Measurements from ENCODE around the gene H19. TPM values are rescaled to one million over a fixed set of nuclear protein-coding genes. Genes with fewer than 3 reads are reported as not detected.

The H19 gene
- total RNA-seq, result 20.0 and 53.6 TPM in 2 replicates

DNA sequence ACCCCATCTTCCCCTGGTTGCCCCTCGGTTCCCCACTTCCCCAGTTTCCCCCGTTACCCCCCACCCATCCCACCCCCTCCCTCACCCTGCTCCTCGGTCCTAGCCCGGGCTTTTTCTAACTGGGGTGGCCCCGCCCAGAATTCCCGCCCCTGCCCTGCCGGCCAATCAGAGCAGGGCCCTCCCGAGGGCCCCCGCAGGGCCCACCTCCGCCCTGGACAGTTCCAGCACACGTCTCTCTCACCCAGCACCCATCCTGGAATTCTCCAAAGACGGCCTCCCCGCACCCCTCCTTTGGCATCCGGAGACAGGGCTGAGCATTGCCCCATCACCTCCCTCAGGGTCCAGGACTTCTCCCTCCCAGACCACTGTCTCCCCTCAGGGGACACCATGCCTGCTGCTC, at the start of gene H19:
Gene H19 (minus strand): TSS at position 88 of the 400 bp plus-strand sequence.
- no peak for DNase-seq (ENCODE audit: low read depth in 2 of 2)

DNA sequence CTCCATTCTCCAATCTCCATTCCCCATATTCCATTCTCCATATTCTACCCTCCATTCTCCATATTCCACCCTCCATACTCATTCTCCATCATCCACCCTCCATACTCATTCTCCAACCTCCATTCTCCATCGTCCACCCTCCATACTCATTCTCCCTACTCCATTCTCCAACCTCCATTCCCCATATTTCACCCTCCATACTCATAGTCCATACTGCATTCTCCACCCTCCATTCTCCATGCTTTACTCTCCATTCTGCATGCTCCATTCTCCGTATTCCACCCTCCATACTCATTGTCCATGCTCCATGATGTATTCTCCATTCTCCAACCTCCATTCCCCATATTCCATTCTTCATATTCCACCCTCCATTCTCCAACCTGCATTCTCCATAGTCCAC, 44.3 kb upstream of the H19 start:
- DNase-seq (ENCODE audit: low read depth in 2 of 2), result no peak

DNA sequence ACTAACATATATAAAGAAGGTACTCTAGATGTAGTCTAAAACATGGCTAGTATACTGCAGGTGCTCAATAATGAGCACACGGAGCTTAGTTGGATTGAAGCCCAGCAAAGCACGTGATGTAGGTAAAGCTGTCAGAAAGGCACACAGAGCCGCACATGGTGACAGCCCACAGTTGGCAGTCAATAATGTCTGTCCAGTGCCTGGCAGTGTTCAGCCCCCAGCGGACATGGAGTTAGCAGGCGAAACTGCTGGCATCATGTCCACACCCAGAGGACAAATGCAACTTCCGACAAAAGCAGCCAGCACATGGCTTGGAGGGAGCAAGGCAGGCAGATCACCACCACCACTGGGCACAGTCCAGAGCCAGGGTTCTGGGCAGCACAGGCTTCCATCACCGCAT, 43.5 kb upstream of the H19 start:
- DNase-seq (ENCODE audit: low read depth in 2 of 2), result no peak

DNA sequence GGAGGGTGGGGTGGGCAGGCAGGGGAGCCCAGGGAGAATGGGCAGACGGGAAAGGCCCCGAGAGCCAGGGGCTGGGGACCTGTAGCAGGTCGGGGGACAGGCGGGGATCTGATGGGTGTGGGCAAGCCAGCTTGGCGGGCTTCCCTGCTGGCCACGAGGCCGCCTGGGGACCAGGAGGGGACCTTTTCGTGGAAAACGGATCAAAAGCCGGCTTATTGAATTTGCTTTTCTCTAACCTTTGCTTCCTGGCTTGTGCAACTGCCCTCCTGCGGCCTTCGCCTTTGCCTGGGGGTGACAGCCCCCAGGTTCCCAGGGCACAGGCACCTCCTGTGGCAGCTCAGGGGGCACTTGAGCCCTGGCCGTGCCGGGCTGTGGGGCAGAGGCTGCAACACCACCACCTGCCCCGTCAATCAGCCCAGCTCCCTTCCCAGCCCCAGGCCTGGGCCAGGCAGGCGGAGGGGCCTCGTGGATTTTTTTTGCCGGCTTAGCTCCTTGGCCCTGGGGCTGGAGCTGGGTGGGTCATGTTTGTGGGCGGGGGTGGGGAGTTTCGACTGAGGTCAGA, 41.6 kb upstream of the H19 start:
- DNase-seq (ENCODE audit: low read depth in 2 of 2), result no peak

DNA sequence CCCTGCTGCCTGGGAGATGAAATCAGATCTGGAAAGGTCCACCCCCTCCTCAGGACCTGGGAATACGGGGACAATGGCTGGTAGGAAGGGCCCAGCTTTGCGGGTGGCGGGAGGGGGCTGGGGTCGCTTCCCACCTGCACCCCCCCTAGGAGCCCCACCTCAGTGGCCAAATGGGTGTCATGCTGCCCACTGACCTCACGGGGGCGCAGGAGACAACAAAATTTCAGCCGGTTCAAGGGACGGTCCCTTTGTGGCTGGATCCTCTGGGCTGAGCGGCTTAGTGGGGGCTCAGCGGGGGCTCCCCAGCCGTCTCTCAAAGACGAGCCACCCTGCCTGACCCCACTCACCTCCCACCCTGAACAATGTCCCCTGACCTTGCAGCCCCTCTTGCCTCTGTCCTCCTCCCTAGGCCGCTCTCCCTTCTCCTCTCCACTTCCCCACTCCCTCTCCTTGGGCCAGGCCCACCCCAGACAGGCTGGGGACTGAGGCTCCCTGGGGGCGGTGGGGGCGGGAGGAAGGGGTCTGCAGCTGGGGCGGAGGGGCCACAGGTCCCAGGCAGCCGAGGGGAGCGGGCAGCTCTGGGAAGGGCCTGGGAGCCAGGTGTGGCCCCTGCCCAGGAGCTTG, 39.3 kb upstream of the H19 start:
- no peak for DNase-seq (ENCODE audit: low read depth in 2 of 2)

DNA sequence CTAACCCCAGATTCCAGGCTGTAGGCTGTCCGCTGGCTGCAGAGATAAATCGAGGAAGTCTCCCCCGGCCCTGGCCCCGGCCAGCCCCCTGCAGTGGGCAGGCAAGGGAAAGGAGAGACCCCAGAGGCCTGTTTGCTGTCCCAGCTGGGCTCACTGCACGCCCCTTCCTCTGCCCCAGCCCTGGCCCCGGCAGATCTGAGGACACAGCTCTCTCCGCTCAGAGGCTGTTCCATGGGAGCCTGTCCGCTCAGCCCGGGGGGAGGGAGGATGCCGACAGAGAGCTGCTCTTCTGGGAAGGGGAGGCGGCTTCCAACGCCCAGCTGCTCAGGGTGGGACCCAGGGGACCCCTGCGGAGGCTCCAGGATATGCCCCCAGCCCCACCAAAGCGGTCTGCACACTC, 37.7 kb upstream of the H19 start:
- DNase-seq (ENCODE audit: low read depth in 2 of 2), result no peak

DNA sequence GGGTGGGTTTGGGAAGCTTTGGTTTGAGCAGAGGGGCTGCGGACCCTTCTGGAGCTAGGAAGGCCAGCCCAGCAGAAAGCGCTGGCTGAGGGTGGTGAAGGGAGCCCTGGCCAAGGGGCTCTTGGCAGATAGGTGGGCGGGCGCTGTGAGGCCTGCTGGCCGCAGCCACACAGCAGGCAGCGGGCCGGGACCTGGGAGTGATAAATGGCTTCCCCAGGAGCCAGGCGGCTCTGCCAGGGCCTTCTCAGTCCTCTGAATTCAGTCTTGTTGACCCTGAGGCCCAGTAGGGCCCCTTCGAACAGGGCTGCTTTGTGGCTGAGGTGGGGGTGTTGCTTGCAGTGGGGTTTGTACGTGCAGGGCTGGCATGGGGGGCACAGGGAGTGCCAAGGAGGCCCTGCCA, 33.4 kb upstream of the H19 start:
- DNase-seq (ENCODE audit: low read depth in 2 of 2), result no peak

DNA sequence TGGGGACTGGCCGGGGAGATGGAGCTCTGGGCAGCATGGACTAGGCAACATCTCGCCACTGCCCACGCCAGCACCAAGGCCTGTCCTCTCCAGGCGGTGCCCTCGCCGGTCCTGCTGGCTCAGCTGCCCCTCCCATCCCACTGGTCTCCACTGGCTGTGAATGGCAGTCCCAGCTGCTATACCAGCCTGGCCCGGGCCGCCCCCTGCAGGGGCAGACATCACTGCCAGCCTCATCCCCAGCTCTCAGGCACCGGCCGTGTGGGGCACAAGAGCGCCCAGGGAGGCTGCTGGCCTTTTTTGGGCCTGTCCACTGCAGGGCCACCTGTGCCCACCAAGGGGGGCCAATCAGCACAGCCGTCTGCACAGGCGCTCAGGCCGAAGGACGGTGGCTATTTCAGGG, 30.1 kb upstream of the H19 start:
- no peak for DNase-seq (ENCODE audit: low read depth in 2 of 2)

DNA sequence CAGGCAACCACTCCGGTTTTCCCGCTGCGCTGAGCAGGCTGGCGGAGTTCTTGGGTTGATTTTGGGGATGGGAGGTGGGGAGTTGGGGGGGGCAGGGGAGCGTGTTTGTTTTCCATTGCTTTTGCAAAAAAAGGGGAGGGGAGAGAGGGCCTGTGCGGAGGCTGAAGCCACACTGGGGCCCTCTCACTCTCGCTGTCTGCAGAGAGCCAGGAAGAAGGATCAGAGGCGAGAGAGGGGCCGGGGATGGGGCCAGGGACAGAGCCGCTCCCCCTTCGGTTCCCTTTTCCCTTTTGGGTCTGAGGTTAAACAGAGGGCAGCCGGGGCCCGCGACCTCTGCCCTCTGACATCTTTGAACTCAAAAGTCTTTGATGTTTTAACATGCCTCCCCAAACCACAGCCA, 17.4 kb upstream of the H19 start:
- DNase-seq (ENCODE audit: low read depth in 2 of 2), result no peak

DNA sequence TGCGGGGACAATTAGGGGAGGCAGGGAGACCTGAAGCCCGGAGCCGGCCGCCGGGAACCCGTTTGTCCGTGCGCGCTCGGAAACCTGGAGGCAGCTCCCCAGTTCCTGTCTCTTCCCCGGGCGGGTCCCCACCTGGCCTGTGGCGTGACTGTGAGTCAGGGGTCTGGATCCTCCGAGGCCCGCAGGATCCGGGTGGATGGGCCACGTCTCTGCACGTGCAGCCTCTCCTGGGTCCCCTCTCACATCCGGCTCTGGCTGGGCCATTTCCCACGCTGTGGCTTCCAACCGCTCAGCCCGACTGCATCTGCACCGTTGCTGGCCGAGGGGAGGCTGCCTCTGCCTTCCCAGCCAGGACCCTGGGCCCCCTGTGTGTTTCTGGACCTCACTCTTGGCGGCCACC, 14.8 kb upstream of the H19 start:
- no peak for DNase-seq (ENCODE audit: low read depth in 2 of 2)

DNA sequence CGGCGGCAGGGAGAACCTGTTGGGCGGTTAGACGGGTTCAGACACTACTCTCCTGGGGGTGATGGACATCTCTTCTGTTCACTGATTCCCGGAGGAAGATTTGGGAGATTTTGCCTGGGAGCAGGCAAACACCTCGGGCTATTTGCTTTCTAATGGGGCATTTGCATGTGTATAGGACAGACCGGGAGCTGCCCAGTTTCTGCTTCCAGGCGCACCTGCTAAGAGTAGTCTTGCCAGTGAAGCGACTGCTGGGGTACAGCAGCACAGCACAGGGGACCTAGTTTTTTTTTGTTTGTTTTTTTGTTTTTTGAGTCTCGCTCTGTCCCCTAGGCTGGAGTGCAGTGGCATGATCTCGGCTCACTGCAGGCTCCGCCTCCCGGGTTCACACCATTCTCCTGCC, 6.8 kb upstream of the H19 start:
- no peak for DNase-seq (ENCODE audit: low read depth in 2 of 2)

DNA sequence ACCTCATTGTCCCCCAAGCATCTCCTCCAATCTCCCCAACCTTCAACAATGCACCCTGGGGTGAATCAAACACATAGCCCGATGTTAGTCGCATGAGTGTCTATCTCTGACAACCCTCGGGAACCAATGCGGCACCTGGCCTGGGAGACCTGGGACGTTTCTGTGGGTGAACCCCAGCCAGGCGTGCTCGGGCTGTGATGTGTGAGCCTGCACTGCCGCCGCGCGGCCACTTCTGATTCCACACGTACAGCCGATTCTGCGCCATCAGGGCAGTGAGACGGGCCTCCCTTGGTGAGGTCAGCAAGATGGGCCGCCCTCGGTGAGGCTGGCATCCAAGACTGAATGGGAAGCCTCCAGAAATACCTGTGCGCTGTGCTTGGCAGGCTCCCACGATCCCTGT, 5.2 kb upstream of the H19 start:
- no peak for DNase-seq (ENCODE audit: low read depth in 2 of 2)

DNA sequence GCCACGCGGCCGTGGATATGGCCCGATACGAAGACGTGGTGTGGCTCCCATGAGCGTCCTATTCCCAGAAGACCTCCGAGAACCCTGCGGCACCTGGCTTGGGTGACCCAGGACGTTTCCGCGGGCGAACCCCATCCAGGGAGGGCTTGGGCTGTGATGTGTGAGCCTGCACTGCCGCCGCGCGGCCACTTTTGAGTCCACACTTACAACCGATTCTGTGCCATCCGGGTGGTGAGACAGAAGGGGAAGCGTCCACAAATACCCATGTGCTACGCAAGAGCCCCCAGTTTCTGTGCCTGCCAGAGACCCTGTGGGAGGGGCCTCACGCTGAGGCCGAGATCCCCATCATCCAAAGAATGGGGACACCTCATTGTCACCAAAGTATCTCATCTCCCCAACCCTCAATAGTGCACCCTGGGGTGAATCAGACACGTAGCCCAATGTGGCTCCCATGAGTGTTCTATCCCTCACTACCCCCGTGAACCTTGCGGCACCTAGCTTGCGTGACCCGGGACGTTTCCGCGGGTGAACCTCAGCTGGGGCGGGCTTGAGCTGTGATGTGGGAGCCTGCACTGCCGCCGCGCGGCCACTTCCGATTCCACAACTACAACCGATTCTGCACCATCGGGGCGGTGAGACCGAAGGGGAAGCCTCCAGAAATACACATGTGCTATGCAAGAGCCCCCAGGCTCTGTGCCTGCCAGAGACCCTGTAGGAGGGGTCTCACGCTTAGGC, 4.6 kb upstream of the H19 start:
- DNase-seq (ENCODE audit: low read depth in 2 of 2), result no peak

DNA sequence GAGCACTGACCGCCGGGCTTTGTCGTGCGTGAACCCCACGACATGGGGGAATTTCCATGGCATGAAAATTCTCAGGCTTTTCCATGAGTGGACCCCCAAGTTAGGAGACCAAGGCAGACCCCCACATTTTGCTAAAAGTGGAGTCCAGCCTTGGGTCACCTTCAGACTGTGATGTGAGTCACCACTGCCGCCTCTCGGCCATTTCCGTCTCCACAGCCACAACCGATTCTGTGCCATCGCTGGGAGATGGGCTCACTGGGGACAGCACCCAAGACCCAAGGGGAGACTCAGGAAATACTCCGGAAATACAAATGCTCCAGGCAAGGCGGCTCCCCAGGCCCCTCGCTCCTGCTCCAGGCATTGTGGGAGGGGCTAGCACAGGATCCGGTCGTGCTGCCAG, 1.2 kb upstream of the H19 start:
- no peak for DNase-seq (ENCODE audit: low read depth in 2 of 2)

DNA sequence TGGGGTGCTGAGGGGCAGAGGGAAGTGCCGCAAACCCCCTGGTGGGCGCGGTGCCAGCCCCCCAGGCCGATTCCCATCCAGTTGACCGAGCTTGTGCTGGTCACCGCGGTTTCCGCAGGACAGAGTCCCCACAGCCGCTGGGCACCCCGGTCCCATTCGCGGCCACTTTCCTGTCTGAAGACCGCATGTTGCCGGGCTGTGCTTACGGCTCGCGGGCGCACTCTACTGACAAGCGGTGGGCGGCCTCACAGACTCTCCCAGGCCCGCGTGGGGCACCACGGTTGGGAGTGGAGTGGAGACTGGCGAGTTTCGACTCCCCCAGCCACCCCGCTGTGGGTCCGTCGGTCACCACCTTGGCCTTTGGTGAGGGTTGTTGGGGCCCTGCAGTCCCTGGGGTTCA, 648 bp upstream of the H19 start:
- DNase-seq (ENCODE audit: low read depth in 2 of 2), result no peak

DNA sequence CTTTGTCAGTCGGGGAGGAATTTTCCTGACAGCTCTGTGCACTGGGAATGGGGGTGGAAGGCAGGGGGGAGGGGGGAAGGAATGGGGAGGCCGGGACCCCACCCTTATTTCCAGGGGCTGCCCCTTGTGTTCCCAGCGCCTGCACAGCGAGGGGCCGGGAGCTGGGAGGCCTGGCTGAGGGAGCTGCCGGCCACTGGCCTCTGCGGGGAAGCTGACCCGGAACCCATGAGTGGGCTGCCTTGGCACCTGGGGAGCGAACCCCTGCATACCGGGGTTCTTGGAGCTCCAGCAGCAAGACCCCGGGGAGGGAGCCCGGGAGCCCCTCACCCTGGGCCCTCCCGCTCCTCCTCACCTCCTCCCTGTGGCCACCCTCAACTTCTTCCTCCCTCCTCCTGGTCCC, 3.5 kb downstream of the H19 start:
- no peak for DNase-seq (ENCODE audit: low read depth in 2 of 2)

DNA sequence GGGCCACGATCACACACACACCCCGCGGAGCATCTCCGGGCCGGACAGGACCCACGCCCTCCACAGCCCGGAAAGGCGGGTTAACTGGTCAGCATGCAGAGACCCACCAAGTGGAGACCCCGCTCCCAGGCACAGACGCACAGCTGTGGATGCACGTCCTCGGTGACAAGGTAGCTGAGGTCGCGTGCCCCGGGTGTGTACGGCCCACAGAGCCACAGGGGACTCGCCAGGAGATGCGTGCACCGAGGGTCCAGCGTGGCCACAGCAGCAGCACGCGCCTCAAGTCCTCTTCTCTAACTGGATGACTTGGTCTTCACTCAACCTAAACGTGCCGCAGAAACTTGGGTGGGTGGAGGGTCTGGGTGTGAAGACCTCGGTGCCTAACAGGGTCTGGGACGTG, 5.5 kb downstream of the H19 start:
- DNase-seq (ENCODE audit: low read depth in 2 of 2), result no peak

DNA sequence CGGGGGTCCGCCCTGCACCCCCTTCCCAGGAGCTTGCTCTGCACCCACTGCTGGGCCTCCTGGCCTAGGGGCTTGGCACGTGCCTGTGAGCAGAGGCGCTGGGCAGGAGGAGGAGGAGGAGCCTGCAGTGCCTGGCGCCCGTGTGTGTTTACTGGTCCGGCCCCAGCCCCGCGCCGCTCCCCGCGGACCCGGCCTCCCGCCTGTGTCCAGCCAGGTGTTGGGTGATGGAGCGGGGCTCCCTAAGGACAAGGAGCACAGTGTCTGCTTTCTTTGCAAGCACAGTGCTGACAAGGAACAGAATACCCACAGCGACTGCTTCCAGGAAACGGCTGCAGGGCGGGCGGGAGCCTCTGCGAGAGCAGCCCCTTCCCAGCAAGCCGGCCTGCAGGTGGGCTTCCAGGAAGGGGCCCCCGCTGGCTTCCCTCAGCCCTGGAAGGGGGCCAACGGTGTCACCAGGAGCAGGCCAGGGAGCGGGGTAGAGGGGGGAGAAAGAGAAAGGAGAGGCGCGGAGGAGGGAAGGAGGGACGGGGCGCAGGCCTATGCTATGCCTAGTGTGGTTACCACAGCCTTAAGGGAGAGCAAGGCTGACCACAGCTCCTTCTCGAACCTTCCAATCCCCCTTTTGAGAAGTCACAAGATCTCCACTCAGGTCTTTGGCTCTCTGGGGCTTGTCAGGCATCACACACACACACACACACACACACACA, 6.6 kb downstream of the H19 start:
- no peak for DNase-seq (ENCODE audit: low read depth in 2 of 2)

DNA sequence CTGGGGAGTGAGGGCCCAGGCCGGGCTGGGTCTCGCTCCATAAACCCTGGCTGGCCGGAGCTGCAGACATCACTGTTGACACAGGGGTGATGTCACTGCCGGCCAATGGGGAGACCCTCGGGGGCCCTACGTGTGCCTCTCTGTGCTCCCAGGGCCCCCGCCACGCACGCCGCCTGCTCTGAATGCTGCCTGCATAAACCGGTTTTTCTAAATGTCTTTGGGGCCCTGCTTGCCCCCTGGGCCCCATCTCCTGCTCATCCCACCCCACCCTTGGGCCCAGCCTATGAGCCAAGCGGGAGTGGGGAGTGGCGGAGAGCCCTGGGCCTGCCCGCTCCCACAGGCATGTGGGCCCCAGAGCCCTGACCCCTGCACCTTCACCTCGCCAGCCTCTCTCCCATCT, 7.7 kb downstream of the H19 start:
- DNase-seq (ENCODE audit: low read depth in 2 of 2), result no peak

DNA sequence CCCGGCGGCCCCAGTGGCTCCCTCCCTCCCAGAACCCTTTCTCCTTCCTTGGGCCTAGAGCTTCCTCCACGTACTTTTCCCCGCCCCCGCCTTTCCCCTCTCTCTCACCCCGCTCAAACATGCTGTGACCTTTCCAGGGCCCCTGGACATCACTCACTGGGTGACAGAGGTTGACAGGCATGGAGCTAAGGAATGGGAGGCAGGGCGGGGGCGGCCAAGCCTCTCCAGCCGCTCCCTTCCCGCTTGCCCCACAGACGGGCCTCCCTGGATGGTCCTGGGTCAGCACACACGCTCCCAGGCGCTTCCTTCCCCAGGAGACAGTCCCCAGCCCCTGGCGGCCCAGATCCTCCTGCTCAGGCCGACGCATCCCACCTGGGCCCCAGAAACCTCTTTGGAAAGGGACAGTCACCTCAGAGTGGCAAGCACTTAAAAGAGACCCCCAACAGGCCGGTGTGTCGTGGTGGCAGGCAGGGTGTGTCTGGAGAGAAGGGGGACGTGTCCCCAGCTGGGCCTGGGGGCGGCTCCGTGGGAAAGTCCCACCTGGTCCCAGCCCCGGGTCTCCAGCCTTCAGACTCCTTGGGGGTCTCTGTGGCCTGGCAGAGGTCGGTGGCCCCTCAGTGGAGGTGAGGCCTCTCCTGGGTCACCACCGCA, 8.8 kb downstream of the H19 start:
- no peak for DNase-seq (ENCODE audit: low read depth in 2 of 2)

DNA sequence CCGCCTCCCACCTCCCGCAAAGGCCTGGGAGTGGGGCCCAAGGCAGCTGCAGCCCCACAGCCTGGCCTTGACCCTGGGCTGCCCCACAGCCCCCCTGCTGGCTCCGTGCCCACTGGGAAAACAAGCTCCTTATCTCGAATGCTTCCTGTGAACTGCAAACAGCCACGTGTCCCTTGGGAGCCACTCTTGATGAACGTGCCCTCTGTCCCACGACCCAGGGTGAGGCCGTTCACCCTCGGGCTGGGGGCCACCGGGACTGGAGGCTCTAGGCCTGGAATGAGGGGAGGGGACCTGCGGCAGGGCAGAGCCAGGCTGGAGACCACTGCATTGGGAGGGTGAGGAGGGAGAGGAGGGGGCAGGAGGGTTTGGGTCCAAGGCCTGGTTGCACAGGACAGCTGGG, 9.5 kb downstream of the H19 start:
- no peak for DNase-seq (ENCODE audit: low read depth in 2 of 2)

DNA sequence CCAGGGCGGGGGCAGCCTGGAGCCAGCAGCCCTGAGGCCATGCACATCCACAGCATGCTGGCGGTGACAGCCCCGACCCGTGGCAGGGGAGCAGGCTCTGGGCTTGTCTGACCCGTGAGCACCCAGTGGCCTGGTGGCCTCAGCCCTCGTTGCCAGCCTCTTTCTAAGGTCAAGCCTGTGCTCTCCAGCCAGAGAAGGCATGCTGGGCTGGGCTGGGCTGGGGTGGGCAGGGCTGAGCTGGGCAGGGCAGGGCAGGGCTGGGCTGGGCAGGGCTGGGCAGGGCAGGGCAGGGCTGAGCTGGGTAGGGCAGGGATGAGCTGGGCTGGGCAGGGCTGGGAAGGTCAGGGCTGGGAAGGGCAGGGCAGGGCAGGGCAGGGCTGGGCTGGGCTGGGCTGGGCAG, 10.6 kb downstream of the H19 start:
- no peak for DNase-seq (ENCODE audit: low read depth in 2 of 2)
